HCT116 (cell line): ENCODE data around the gene SEC16A.

Experiments
- EZH2 ChIP-seq: fragments of 200-600 bp; sonication (generic); IDR thresholded peaks from 2 replicates; pipeline ENCODE4 v1.6.1; 2017; ENCODE audit warnings: antibody characterized with exemption, mixed run types
- EZH2phosphoT487 ChIP-seq: fragments of 200-600 bp; IDR thresholded peaks from 2 replicates; pipeline ENCODE4 v1.6.1; 2018; ENCODE audit warnings: antibody characterized with exemption, borderline replicate concordance
- POLR2A ChIP-seq: IDR thresholded peaks from 2 replicates; pipeline ENCODE4 v1.7.0; 2011; ENCODE audit warnings: borderline replicate concordance; ENCODE audit not compliant: insufficient read depth, insufficient read length; ENCODE audit errors: extremely low read depth
- POLR2AphosphoS5 ChIP-seq: IDR thresholded peaks from 2 replicates; pipeline ENCODE4 v1.6.1; 2011; ENCODE audit warnings: mild to moderate bottlenecking, low read depth, low read length, moderate library complexity
- SIN3A ChIP-seq: IDR thresholded peaks from 2 replicates; pipeline ENCODE4 v1.6.1; 2012; ENCODE audit warnings: low read depth
- SP1 ChIP-seq: IDR thresholded peaks from 2 replicates; pipeline ENCODE4 v1.6.1; 2012; ENCODE audit warnings: low read depth
- SRF ChIP-seq: IDR thresholded peaks from 2 replicates; pipeline ENCODE4 v1.6.1; 2012; ENCODE audit warnings: low read depth
- YY1 ChIP-seq: IDR thresholded peaks from 2 replicates; pipeline ENCODE4 v1.6.1; 2011; ENCODE audit warnings: low read length, low read depth, moderate library complexity, mild to moderate bottlenecking; ENCODE audit not compliant: insufficient replicate concordance; ENCODE audit errors: extremely low read depth
- ZNF274 ChIP-seq: fragments of 200-500 bp; sonication (Bioruptor generic); IDR thresholded peaks from 2 replicates; pipeline ENCODE4 v1.6.1; 2014; ENCODE audit warnings: mild to moderate bottlenecking, low read depth, low read length, inconsistent platforms
- TF ChIP-seq, protein P1 (sequence below): IDR thresholded peaks from 2 replicates; pipeline ENCODE4 v1.6.1; 2012; ENCODE audit warnings: low read depth
- TF ChIP-seq, protein P2 (sequence below): IDR thresholded peaks from 2 replicates; pipeline ENCODE4 v1.6.1; 2012
- TF ChIP-seq, protein P3 (sequence below), 3 experiments: fragments of 200-600 bp in 1 of 3; sonication (generic) in 1 of 3; IDR thresholded peaks in 2 of 3; conservative IDR thresholded peaks in 1 of 3; 2 replicates each; pipeline ENCODE4 v1.5.1; 2012 to 2017; ENCODE audit warnings: low read depth in 2 of 3, low read length in 2 of 3, antibody characterized with exemption in 1 of 3, borderline replicate concordance in 1 of 3, control low read depth in 1 of 3, mild to moderate bottlenecking in 1 of 3, mixed read lengths in 1 of 3, mixed run types in 1 of 3, moderate library complexity in 1 of 3; ENCODE audit not compliant: insufficient read depth in 1 of 3

- TF ChIP-seq, protein P1, sequence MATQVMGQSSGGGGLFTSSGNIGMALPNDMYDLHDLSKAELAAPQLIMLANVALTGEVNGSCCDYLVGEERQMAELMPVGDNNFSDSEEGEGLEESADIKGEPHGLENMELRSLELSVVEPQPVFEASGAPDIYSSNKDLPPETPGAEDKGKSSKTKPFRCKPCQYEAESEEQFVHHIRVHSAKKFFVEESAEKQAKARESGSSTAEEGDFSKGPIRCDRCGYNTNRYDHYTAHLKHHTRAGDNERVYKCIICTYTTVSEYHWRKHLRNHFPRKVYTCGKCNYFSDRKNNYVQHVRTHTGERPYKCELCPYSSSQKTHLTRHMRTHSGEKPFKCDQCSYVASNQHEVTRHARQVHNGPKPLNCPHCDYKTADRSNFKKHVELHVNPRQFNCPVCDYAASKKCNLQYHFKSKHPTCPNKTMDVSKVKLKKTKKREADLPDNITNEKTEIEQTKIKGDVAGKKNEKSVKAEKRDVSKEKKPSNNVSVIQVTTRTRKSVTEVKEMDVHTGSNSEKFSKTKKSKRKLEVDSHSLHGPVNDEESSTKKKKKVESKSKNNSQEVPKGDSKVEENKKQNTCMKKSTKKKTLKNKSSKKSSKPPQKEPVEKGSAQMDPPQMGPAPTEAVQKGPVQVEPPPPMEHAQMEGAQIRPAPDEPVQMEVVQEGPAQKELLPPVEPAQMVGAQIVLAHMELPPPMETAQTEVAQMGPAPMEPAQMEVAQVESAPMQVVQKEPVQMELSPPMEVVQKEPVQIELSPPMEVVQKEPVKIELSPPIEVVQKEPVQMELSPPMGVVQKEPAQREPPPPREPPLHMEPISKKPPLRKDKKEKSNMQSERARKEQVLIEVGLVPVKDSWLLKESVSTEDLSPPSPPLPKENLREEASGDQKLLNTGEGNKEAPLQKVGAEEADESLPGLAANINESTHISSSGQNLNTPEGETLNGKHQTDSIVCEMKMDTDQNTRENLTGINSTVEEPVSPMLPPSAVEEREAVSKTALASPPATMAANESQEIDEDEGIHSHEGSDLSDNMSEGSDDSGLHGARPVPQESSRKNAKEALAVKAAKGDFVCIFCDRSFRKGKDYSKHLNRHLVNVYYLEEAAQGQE = no peak
- TF ChIP-seq POLR2A = no peak
- TF ChIP-seq EZH2 = no peak
- no peak for TF ChIP-seq EZH2phosphoT487
- TF ChIP-seq ZNF274 = no peak
- TF ChIP-seq, protein P2, sequence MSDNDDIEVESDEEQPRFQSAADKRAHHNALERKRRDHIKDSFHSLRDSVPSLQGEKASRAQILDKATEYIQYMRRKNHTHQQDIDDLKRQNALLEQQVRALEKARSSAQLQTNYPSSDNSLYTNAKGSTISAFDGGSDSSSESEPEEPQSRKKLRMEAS = no peak
- TF ChIP-seq, protein P3, sequence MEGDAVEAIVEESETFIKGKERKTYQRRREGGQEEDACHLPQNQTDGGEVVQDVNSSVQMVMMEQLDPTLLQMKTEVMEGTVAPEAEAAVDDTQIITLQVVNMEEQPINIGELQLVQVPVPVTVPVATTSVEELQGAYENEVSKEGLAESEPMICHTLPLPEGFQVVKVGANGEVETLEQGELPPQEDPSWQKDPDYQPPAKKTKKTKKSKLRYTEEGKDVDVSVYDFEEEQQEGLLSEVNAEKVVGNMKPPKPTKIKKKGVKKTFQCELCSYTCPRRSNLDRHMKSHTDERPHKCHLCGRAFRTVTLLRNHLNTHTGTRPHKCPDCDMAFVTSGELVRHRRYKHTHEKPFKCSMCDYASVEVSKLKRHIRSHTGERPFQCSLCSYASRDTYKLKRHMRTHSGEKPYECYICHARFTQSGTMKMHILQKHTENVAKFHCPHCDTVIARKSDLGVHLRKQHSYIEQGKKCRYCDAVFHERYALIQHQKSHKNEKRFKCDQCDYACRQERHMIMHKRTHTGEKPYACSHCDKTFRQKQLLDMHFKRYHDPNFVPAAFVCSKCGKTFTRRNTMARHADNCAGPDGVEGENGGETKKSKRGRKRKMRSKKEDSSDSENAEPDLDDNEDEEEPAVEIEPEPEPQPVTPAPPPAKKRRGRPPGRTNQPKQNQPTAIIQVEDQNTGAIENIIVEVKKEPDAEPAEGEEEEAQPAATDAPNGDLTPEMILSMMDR (IDR thresholded peaks at IDR 0.05 in 2 of 3, conservative IDR thresholded peaks at IDR 0.05 in 1 of 3; ENCODE audit: borderline replicate concordance in 1 of 3, insufficient read depth in 1 of 3, low read depth in 2 of 3, low read length in 2 of 3) = no peak
- no peak for TF ChIP-seq SIN3A
- no peak for TF ChIP-seq SP1
- TF ChIP-seq SRF = no peak
- TF ChIP-seq YY1 = no peak
- no peak for TF ChIP-seq POLR2AphosphoS5
These were observed 4.2 kb upstream of the SEC16A start for GRCh38 chr9:136486823-136487620.
